ENCODE results near the gene APOC1.

GRCh38 chr19:44866664-44867063, 47.7 kb upstream of the APOC1 start:
- TF ChIP-seq EZH2 (IDR thresholded peaks at IDR 0.05; ENCODE audit: insufficient read depth, poor library complexity, severe bottlenecking) (no peak), EZH2phosphoT487 (IDR thresholded peaks at IDR 0.05; ENCODE audit: insufficient read depth, low read depth) (no peak)
